ENCODE measurements around the gene KIAA1671.

KIAA1671 gene

DNA sequence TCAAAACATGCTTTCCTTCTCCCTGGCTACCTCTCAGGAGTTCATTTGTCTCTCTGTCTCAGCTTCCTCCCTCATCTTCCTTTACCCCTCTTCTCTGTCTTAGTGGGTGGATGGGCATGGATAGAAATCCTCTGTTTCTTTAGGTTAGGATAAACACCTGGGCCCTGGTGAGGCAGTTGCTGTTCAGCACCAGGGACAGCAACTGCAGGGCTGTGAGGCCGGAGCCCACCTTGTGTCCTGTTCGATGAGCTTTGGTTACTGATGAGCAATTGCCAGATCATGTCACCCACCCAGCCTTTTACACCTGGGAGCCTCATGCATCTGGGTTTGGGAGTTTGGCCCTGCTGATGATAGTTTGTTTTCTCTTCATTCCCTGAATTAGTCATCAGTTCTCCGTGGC, 241.0 kb downstream of the KIAA1671 start:
- DNase-seq (ENCODE audit: low read depth in 2 of 2) = no peak
- TF ChIP-seq CTCF (IDR thresholded peaks at IDR 0.05; ENCODE audit: low read depth, low read length) = no peak
- no peak overlapping the region for H3K4me3 ChIP-seq (replicated peaks in 1 of 2; ENCODE audit: low read depth in 2 of 2, low read length in 2 of 2)

GRCh38 chr22:25196326-25196725, 243.8 kb downstream of the KIAA1671 start:
- no peak overlapping the region for H3K4me3 ChIP-seq (replicated peaks in 1 of 2; ENCODE audit: low read depth in 2 of 2, low read length in 2 of 2)
- DNase-seq (ENCODE audit: low read depth in 2 of 2) = no peak
- no peak for TF ChIP-seq CTCF (IDR thresholded peaks at IDR 0.05; ENCODE audit: low read depth, low read length)

- no peak for DNase-seq (ENCODE audit: low read depth in 2 of 2)
- TF ChIP-seq CTCF (IDR thresholded peaks at IDR 0.05; ENCODE audit: low read depth, low read length) = no peak
- H3K4me3 ChIP-seq (replicated peaks in 1 of 2; ENCODE audit: low read depth in 2 of 2, low read length in 2 of 2) = no peak overlapping the region
Measured at GRCh38 chr22:25197340-25197739, 244.8 kb downstream of the KIAA1671 start.

GRCh38 chr22:25199731-25200520, 247.4 kb downstream of the KIAA1671 start, which contains the start of gene CRYBB3:
TSS of gene CRYBB3 (plus strand) at chr22:25199858. CDS start at chr22:25201397, 1,539 bp downstream.
- TF ChIP-seq CTCF (IDR thresholded peaks at IDR 0.05; ENCODE audit: low read depth, low read length) = no peak
- no peak within 1 kb of the TSS for H3K4me3 ChIP-seq (replicated peaks in 1 of 2; ENCODE audit: low read depth in 2 of 2, low read length in 2 of 2)
- DNase-seq (ENCODE audit: low read depth in 2 of 2) = no peak

DNA sequence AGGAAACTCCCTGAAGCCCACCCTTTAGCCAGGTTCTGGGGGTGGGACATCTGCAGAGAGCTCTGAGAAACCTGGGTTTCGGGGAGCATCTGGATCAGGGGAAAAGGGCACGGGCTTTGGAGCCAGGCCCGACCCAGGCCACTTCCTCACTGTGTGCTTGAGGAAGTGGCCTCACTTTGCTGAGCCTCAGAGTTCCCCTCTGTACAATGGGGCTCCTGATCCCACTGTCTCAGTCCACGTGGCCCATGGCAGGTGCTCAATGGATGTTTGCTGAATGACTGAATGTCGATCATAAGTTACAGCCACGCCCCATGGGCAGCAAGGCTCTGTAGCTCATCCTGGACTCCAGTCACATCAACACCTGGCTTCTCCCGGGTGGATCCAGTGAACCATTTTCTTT, 248.5 kb downstream of the KIAA1671 start:
- H3K4me3 ChIP-seq (replicated peaks in 1 of 2; ENCODE audit: low read depth in 2 of 2, low read length in 2 of 2) = no peak overlapping the region
- TF ChIP-seq CTCF (IDR thresholded peaks at IDR 0.05; ENCODE audit: low read depth, low read length) = no peak

GRCh38 chr22:25201557-25202273, 249.2 kb downstream of the KIAA1671 start:
- no peak overlapping the region for H3K4me3 ChIP-seq (replicated peaks in 1 of 2; ENCODE audit: low read depth in 2 of 2, low read length in 2 of 2)
- no peak for DNase-seq (ENCODE audit: low read depth in 2 of 2)

More for the DNA sequence above, 248.5 kb downstream of the KIAA1671 start:
- no peak for DNase-seq (ENCODE audit: low read depth in 2 of 2)

More at GRCh38 chr22:25201557-25202273, 249.2 kb downstream of the KIAA1671 start:
- TF ChIP-seq CTCF (IDR thresholded peaks at IDR 0.05; ENCODE audit: low read depth, low read length) = no peak
